GM10266 (cell line): ENCODE results near the gene SYNGR1.

Experiments used
- DNase-seq: peaks from one replicate; pipeline ENCODE4 v3.0.0; 2012; ENCODE audit errors: extremely low spot score
- CTCF ChIP-seq: IDR thresholded peaks from 2 replicates; pipeline ENCODE4 v1.5.1; 2012; ENCODE audit warnings: mild to moderate bottlenecking, low read depth; ENCODE audit not compliant: control insufficient read depth, insufficient read depth; ENCODE audit errors: missing control alignments

SYNGR1 gene

DNA sequence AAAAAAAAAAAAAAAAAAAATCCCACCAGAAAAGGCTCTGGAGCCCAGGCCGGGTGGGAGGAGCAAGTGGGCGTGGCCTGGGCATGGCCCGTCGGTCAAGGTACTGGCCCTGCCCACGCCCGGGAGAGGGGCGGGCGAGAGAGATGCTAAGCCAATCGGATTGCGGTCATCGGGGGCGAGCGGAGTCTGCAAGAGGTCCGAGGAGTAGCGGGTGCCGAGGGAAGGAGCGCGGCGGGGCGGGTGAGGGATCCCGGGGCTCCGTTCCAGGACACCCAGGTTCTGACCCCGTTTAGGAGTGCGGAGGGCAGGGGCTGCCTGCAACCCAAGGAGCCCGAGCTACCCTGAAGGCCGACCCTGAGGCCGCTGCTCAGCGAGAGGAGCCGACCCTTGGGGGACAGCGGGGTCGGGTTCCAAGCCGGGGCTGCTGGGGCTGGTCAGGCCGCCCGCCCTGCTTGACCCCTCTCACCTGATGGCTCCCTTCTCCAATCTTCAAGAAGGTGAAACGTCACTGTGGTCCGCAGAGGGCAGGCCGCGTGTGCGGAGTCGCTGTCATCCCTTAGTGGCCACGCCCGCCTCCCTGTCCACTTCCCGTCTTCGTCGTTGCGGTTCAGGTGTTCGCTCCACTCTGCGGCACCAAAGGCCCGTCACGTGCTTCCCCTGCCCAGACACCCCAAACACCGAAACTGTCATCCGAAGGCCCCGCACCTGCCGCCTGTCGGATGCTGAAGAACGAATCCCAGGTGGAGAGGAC, 38.6 kb downstream of the SYNGR1 start:
- peak; percentile 77 for DNase-seq
- no peak for TF ChIP-seq CTCF

DNA sequence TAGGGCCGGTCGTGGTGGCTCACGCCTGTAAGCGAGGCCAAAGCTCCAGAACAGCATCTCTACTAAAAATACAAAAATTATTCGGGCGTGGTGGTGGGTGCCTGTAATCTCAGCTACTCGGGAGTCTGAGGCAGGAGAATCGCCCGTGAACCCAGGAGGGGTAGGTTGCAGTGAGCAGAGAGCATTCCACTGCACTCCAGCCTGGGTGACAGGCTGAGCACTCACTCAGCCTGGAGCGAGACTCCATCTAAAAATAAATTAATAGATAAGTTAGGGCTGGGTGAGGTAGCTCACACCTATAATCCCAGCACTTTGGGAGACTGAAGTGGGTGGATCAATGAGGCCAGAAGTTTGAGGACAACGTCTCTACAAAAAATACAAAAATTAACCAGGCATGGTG, 39.6 kb downstream of the SYNGR1 start:
- no peak for TF ChIP-seq CTCF
- no peak for DNase-seq

GRCh38 chr22:39392341-39392948, 42.7 kb downstream of the SYNGR1 start:
- no peak for DNase-seq
- TF ChIP-seq CTCF = no peak

GRCh38 chr22:39395936-39396796, 46.4 kb downstream of the SYNGR1 start:
- DNase-seq = no peak
- no peak for TF ChIP-seq CTCF

- no peak for TF ChIP-seq CTCF
- no peak for DNase-seq
These were observed 47.0 kb downstream of the SYNGR1 start for GRCh38 chr22:39396797-39397195.

DNA sequence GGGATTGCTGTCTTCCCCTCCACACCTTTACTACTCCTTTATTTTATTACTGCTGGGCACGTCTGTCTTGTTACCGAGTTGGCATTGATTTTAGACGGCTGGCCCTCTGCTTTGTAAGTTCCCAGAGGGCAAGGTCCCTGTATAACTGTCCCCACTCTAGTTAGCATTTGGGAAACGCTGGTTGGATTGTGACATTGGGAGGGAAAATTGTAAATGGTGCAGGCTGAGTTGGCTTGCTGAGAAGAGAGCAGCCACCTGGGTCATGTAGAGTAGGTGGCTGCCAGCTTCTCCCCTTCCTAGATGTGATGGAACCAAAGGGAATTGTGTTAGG, 51.5 kb downstream of the SYNGR1 start:
- TF ChIP-seq CTCF = no peak
- DNase-seq = no peak
